HCT116 (cell line): ENCODE data around the gene SHROOM1. TPM values are rescaled to one million over a fixed set of nuclear protein-coding genes. Genes with fewer than 3 reads are reported as not detected.

ENCODE experiments used
- ATAC-seq: fragments of 200-7000 bp; cut with Tn5 transposase; 2 replicates; pipeline ENCODE4 v1.9.1; 2020; ENCODE audit warnings: mild to moderate bottlenecking, moderate library complexity
- BruUV-seq: library from RNA; stranded (reverse); fragments of 400-500 nt; replicated peaks from 2 replicates; lab custom pipeline; 2021; lab: Mats Ljungman, UMichigan
- CTCF ChIA-PET: fragments of 300-600 bp; sonication (Branson Sonifier 250); formaldehyde crosslinking; loops from one replicate; lab custom pipeline; 2021; ENCODE audit warnings: antibody characterized with exemption; lab: Charles Lee
- POLR2A ChIA-PET: fragments of 300-600, 350-600 bp; sonication (Branson Sonifier 250); formaldehyde crosslinking; loops from one replicate; lab custom pipeline; 2021; ENCODE audit warnings: antibody characterized with exemption; lab: Charles Lee
- RAD21 ChIA-PET, 2 experiments: fragments of 300-600 bp; sonication (Branson Sonifier 250); formaldehyde crosslinking; loops; one replicate each; lab custom pipeline; 2023; ENCODE audit warnings: low total read pairs in 2 of 2; ENCODE audit not compliant: uncharacterized antibody in 2 of 2, unreplicated experiment in 2 of 2, low non-redundant PET in 1 of 2; lab: Charles Lee
- DNase-seq: peaks from one replicate; pipeline ENCODE4 v3.0.0-alpha.2; 2010; ENCODE audit warnings: low read depth, low spot score
- H2AFZ ChIP-seq: fragments of 200-600 bp; shearing (Covaris generic), sonication (generic); 2 replicates; pipeline ENCODE4 v1.6.1; 2017; ENCODE audit warnings: low read depth, mixed run types, mixed read lengths, antibody characterized with exemption, low read length; ENCODE audit not compliant: poor library complexity, severe bottlenecking
- H3K27ac ChIP-seq: 2 replicates; pipeline ENCODE4 v1.5.1; 2012; ENCODE audit warnings: low read depth, low read length
- H3K27me3 ChIP-seq: fragments of 200-600 bp; sonication (generic); 2 replicates; pipeline ENCODE4 v1.6.1; 2016; ENCODE audit warnings: mixed run types, low read length, mixed read lengths; ENCODE audit not compliant: insufficient read depth
- H3K36me3 ChIP-seq, 2 experiments: fragments of 200-500 bp in 1 of 2; fragments of 200-600 bp in 1 of 2; sonication (Bioruptor generic) in 1 of 2; sonication (generic) in 1 of 2; 2 replicates each; pipeline versions ENCODE4 v1.5.1 to v1.6.1; 2014 to 2016; ENCODE audit warnings: low read length in 2 of 2, inconsistent platforms in 1 of 2, mixed read lengths in 1 of 2, mixed run types in 1 of 2; ENCODE audit not compliant: insufficient read depth in 2 of 2, control insufficient read depth in 1 of 2
- H3K4me1 ChIP-seq, 2 experiments: fragments of 200-600 bp in 1 of 2; sonication (generic) in 1 of 2; 2 replicates each; pipeline versions ENCODE4 v1.5.1 to v1.6.1; 2012 to 2017; ENCODE audit warnings: low read length in 2 of 2, inconsistent platforms in 1 of 2, mild to moderate bottlenecking in 1 of 2, mixed read lengths in 1 of 2, mixed run types in 1 of 2, moderate library complexity in 1 of 2; ENCODE audit not compliant: insufficient read depth in 2 of 2, control insufficient read depth in 1 of 2
- H3K4me2 ChIP-seq: fragments of 200-600 bp; sonication (generic); 2 replicates; pipeline ENCODE4 v1.6.1; 2017; ENCODE audit warnings: mixed run types, low read length, mixed read lengths
- H3K4me3 ChIP-seq, 2 experiments: fragments of 200-600 bp in 1 of 2; sonication (generic) in 1 of 2; replicated peaks in 1 of 2; 2 replicates each; pipeline ENCODE4 v1.5.1; 2011 to 2016; ENCODE audit warnings: low read length in 2 of 2, control low read depth in 1 of 2, low read depth in 1 of 2, mild to moderate bottlenecking in 1 of 2, mixed read lengths in 1 of 2, mixed run types in 1 of 2
- H3K79me2 ChIP-seq: fragments of 200-600 bp; sonication (generic); 2 replicates; pipeline ENCODE4 v1.6.1; 2017; ENCODE audit warnings: mild to moderate bottlenecking, mixed run types, low read length, moderate library complexity, mixed read lengths; ENCODE audit not compliant: insufficient read depth
- H3K9ac ChIP-seq: fragments of 200-600 bp; sonication (generic); 2 replicates; pipeline ENCODE4 v1.6.1; 2016; ENCODE audit warnings: low read length, mixed read lengths
- H3K9me2 ChIP-seq: fragments of 200-600 bp; sonication (generic), shearing (Covaris generic); 2 replicates; pipeline ENCODE4 v1.6.1; 2017; ENCODE audit warnings: mixed run types, mild to moderate bottlenecking, moderate library complexity; ENCODE audit not compliant: insufficient read depth
- H3K9me3 ChIP-seq, 2 experiments: fragments of 200-500 bp in 1 of 2; fragments of 200-600 bp in 1 of 2; sonication (Bioruptor generic) in 1 of 2; sonication (generic) in 1 of 2; 2 replicates each; pipeline ENCODE4 v1.6.1; 2014 to 2017; ENCODE audit warnings: low read length in 2 of 2, mixed read lengths in 2 of 2, inconsistent platforms in 1 of 2, low read depth in 1 of 2, mild to moderate bottlenecking in 1 of 2, mixed run types in 1 of 2, moderate library complexity in 1 of 2; ENCODE audit not compliant: control insufficient read depth in 1 of 2, insufficient read depth in 1 of 2
- H4K20me1 ChIP-seq: fragments of 200-600 bp; sonication (generic), shearing (Covaris generic); 2 replicates; pipeline ENCODE4 v1.6.1; 2017; ENCODE audit warnings: mixed run types, mild to moderate bottlenecking, moderate library complexity; ENCODE audit not compliant: insufficient read depth
- CBX3 ChIP-seq: IDR thresholded peaks from 2 replicates; pipeline ENCODE4 v1.6.1; 2012; ENCODE audit warnings: low read depth
- EGR1 ChIP-seq: IDR thresholded peaks from 2 replicates; pipeline ENCODE4 v1.6.1; 2012; ENCODE audit warnings: low read depth
- ELF1 ChIP-seq: IDR thresholded peaks from 2 replicates; pipeline ENCODE4 v1.6.1; 2012; ENCODE audit warnings: low read depth, borderline replicate concordance
- EZH2 ChIP-seq: fragments of 200-600 bp; sonication (generic); IDR thresholded peaks from 2 replicates; pipeline ENCODE4 v1.6.1; 2017; ENCODE audit warnings: antibody characterized with exemption, mixed run types
- EZH2phosphoT487 ChIP-seq: fragments of 200-600 bp; IDR thresholded peaks from 2 replicates; pipeline ENCODE4 v1.6.1; 2018; ENCODE audit warnings: antibody characterized with exemption, borderline replicate concordance
- JUND ChIP-seq: IDR thresholded peaks from 2 replicates; pipeline ENCODE4 v1.6.1; 2012
- POLR2AphosphoS5 ChIP-seq: IDR thresholded peaks from 2 replicates; pipeline ENCODE4 v1.6.1; 2011; ENCODE audit warnings: mild to moderate bottlenecking, low read depth, low read length, moderate library complexity
- RAD21 ChIP-seq: IDR thresholded peaks from 2 replicates; pipeline ENCODE4 v1.6.1; 2012; ENCODE audit warnings: low read depth, mild to moderate bottlenecking
- SP1 ChIP-seq: IDR thresholded peaks from 2 replicates; pipeline ENCODE4 v1.6.1; 2012; ENCODE audit warnings: low read depth
- YY1 ChIP-seq: IDR thresholded peaks from 2 replicates; pipeline ENCODE4 v1.6.1; 2011; ENCODE audit warnings: low read length, low read depth, moderate library complexity, mild to moderate bottlenecking; ENCODE audit not compliant: insufficient replicate concordance; ENCODE audit errors: extremely low read depth
- ZFX ChIP-seq: fragments of 450-650 bp; IDR thresholded peaks from 2 replicates; pipeline ENCODE4 v1.6.1; 2017
- ZNF274 ChIP-seq: fragments of 200-500 bp; sonication (Bioruptor generic); IDR thresholded peaks from 2 replicates; pipeline ENCODE4 v1.6.1; 2014; ENCODE audit warnings: mild to moderate bottlenecking, low read depth, low read length, inconsistent platforms
- intact Hi-C: fragments of 100-400 bp; cut with micrococcal nuclease; formaldehyde crosslinking; loops from 2 replicates; pipeline ENCODE4 v1.10.0; 2022
- total RNA-seq: library from RNA; stranded (reverse); gene quantifications from one replicate; pipeline ENCODE4 v1.2.1, GENCODE V29; 2021; ENCODE audit not compliant: unreplicated experiment
- TF ChIP-seq, protein P1 (sequence below): IDR thresholded peaks from 2 replicates; pipeline ENCODE4 v1.6.1; 2011; ENCODE audit warnings: mild to moderate bottlenecking, low read length, moderate library complexity; ENCODE audit not compliant: insufficient replicate concordance; ENCODE audit errors: extremely low read depth

SHROOM1 gene
- total RNA-seq, 1 experiment from 2014 or later = 9.5 TPM

DNA sequence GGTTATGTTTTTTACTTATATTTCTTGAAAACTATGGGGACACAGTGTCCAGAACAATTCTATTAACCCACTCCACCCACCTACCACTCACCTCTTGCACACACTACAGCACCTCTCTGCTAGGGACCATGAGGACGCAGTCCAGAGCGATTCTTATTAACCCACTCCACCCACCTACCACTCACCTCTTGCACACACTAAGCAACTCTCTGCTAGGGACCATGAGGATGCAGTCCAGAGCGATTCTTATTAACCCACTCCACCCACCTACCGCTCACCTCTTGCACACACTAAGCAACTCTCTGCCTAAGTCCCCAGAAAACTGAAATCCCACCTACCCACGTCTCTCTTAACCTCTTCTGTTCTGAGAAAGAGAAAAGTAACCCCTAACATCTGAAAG, 2.2 kb upstream of the SHROOM1 start (continued):
- TF ChIP-seq ZNF274 (no peak), EGR1 (no peak), ELF1 (no peak), YY1 (no peak), SP1 (no peak), EZH2 (no peak), EZH2phosphoT487 (no peak), ZFX (no peak)
- TF ChIP-seq, protein P1, sequence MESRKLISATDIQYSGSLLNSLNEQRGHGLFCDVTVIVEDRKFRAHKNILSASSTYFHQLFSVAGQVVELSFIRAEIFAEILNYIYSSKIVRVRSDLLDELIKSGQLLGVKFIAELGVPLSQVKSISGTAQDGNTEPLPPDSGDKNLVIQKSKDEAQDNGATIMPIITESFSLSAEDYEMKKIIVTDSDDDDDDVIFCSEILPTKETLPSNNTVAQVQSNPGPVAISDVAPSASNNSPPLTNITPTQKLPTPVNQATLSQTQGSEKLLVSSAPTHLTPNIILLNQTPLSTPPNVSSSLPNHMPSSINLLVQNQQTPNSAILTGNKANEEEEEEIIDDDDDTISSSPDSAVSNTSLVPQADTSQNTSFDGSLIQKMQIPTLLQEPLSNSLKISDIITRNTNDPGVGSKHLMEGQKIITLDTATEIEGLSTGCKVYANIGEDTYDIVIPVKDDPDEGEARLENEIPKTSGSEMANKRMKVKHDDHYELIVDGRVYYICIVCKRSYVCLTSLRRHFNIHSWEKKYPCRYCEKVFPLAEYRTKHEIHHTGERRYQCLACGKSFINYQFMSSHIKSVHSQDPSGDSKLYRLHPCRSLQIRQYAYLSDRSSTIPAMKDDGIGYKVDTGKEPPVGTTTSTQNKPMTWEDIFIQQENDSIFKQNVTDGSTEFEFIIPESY = no peak

- TF ChIP-seq EZH2phosphoT487 (no peak), RAD21 (no peak), POLR2AphosphoS5 (no peak), ZFX (no peak), JUND (no peak), ZNF274 (no peak), CBX3 (no peak)
- TF ChIP-seq, protein P1 = no peak
- Histone ChIP-seq H3K4me1 (peaks cover 12 to 19% of the 10 kb centered on the region in 2 experiments; a peak in 3 of 4 replicates), H3K36me3 (no peaks in the 10 kb centered on the region), H3K9me2 (no peaks in the 10 kb centered on the region), H3K9ac (peak overlapping the region; percentile 79), H3K4me2 (peak overlapping the region; percentile 93), H3K27ac (peak overlapping the region; percentile 75), H4K20me1 (no peaks in the 10 kb centered on the region), H2AFZ (no peak overlapping the region), H3K4me3 (peak overlapping the region; percentile 65 to 73), H3K27me3 (no peaks in the 10 kb centered on the region), H3K9me3 (no peaks in the 10 kb centered on the region), H3K79me2 (peaks cover 6% of the 10 kb centered on the region; the same call in 1 of the 2 replicates)
- BruUV-seq = TSS peak; percentile 81
- POLR2A ChIA-PET = interaction anchor here (1.7 kb wide), 1 partner anchor 35 kb away, joined by 5 read pairs; the partner anchor contains the start of genes GDF9 and UQCRQ
- CTCF ChIA-PET = interaction anchor here (1.3 to 3.9 kb wide), 3 partner anchors 11 to 33 kb away, joined by 3 to 31 read pairs (median 5); no protein-coding TSS in a partner anchor
- RAD21 ChIA-PET = interaction anchor here in 1 of 2 experiments (0.7 kb wide), 1 partner anchor 27 kb away, joined by 4 read pairs; no protein-coding TSS in a partner anchor
- ATAC-seq (no peak), DNase-seq (no peak)
- intact Hi-C loops = no loop called here
Observed at GRCh38 chr5:132831095-132831860, 831 bp upstream of the SHROOM1 start.
